ENCODE measurements around the gene NTM.

DNA sequence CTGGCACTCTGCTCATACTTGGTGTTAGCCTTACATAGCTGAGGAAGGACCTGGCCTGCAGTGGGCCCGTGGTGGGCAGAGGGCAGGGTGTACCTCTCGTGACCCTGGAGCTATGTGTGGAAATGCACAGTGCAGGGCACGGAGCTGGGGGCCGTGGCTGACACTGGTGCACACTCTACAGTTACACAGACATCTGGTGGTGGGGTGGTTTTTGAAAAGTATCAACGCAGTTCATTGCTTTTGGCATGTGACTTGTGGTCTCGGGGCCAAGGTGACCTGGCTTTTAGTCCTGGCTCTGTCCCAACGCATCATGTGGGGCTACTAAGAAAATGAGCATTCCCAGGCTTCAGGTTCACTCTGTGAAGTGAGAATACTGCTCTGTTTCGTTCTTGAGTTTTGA, 553.6 kb downstream of the NTM start:
- TF ChIP-seq CTCF (IDR thresholded peaks at IDR 0.05) (no peak), POLR2A (IDR thresholded peaks at IDR 0.05) (no peak), EP300 (IDR thresholded peaks at IDR 0.05) (no peak)
